Measurements from ENCODE around the gene ARFIP1. TPM values are rescaled to one million over a fixed set of nuclear protein-coding genes. Genes with fewer than 3 reads are reported as not detected.
A peak's percentile ranks its signal among the peaks of the same experiment; 100 is the strongest.

Gene ARFIP1
- total RNA-seq, 3 donors from 2014 or later = 41.9 to 81.4 (median 50.1) TPM

- no peaks in the 10 kb centered on the region for H3K9me3 ChIP-seq
- intact Hi-C loops (cut with DNase I, micrococcal nuclease) = no loop called here
- DNase-seq = no peak
- no peak for ATAC-seq
- TF ChIP-seq CTCF (IDR thresholded peaks at IDR 0.05) = no peak
- H3K36me3 ChIP-seq (ENCODE audit: low read depth) = no peaks in the 10 kb centered on the region
- peaks cover 8% of the 10 kb centered on the region for H3K4me1 ChIP-seq (ENCODE audit: low read depth)
- H3K4me3 ChIP-seq = no peak overlapping the region
Observed at GRCh38 chr4:152898606-152899005, 118.9 kb downstream of the ARFIP1 start.

- intact Hi-C loops (cut with DNase I, micrococcal nuclease) = no loop called here
- no peak for TF ChIP-seq CTCF (IDR thresholded peaks at IDR 0.05)
- H3K36me3 ChIP-seq (ENCODE audit: low read depth) = no peaks in the 10 kb centered on the region
- peak; percentile 92 for ATAC-seq
- no peak overlapping the region for H3K4me3 ChIP-seq
- H3K4me1 ChIP-seq (ENCODE audit: low read depth) = peaks cover 7% of the 10 kb centered on the region
- DNase-seq = no peak
- H3K9me3 ChIP-seq = no peaks in the 10 kb centered on the region
Observed at GRCh38 chr4:152900395-152900794, 120.6 kb downstream of the ARFIP1 start.

- DNase-seq (no peak), ATAC-seq (no peak)
- no peak for TF ChIP-seq CTCF (IDR thresholded peaks at IDR 0.05)
- no peaks in the 10 kb centered on the region for H3K9me3 ChIP-seq
- intact Hi-C loops (cut with DNase I, micrococcal nuclease) = no loop called here
- H3K4me3 ChIP-seq = no peak overlapping the region
- peaks cover 7% of the 10 kb centered on the region for H3K4me1 ChIP-seq (ENCODE audit: low read depth)
- no peaks in the 10 kb centered on the region for H3K36me3 ChIP-seq (ENCODE audit: low read depth)
Observed at GRCh38 chr4:152901205-152901604, 121.5 kb downstream of the ARFIP1 start.

- Histone ChIP-seq H3K36me3 (ENCODE audit: low read depth) (no peaks in the 10 kb centered on the region), H3K4me3 (no peak overlapping the region), H3K4me1 (ENCODE audit: low read depth) (peaks cover 7% of the 10 kb centered on the region), H3K9me3 (no peaks in the 10 kb centered on the region)
- no peak for TF ChIP-seq CTCF (IDR thresholded peaks at IDR 0.05)
- ATAC-seq (no peak), DNase-seq (no peak)
- intact Hi-C loops (cut with DNase I, micrococcal nuclease) = no loop called here
Observed at GRCh38 chr4:152903658-152904057, 123.9 kb downstream of the ARFIP1 start.

- no peaks in the 10 kb centered on the region for H3K4me1 ChIP-seq (ENCODE audit: low read depth)
- H3K36me3 ChIP-seq (ENCODE audit: low read depth) = no peaks in the 10 kb centered on the region
- DNase-seq = no peak
- ATAC-seq = no peak
- no peak overlapping the region for H3K4me3 ChIP-seq
- H3K9me3 ChIP-seq = no peaks in the 10 kb centered on the region
- TF ChIP-seq CTCF (IDR thresholded peaks at IDR 0.05) = no peak
- intact Hi-C loops (cut with DNase I, micrococcal nuclease) = no loop called here
Observed at GRCh38 chr4:152909901-152910300, 130.1 kb downstream of the ARFIP1 start.

DNA sequence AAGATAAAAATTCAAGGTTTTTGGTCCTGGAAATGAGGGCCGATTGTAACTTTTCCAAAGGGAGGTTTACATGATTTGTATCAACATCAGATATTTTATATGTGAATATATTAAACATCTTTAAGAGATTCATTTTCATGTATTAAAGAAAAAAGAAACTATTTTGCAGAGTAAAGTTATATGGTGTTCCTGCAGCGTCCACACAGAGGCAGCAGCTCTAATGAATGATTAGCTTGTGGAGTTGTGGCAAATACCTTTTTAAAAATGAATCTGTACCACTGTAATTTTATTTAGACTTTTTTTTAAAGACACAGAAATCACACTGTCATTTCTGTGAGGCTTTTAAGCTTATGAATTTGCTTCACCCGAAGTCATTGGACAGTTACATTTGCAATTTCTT, 130.8 kb downstream of the ARFIP1 start:
- no peaks in the 10 kb centered on the region for H3K4me1 ChIP-seq (ENCODE audit: low read depth)
- ATAC-seq = no peak
- H3K36me3 ChIP-seq (ENCODE audit: low read depth) = no peaks in the 10 kb centered on the region
- intact Hi-C loops (cut with DNase I, micrococcal nuclease) = no loop called here
- no peak for DNase-seq
- H3K4me3 ChIP-seq = no peak overlapping the region
- H3K9me3 ChIP-seq = no peaks in the 10 kb centered on the region
- TF ChIP-seq CTCF (IDR thresholded peaks at IDR 0.05) = no peak
